Activated naive CD8-positive, alpha-beta T cell treated with anti-CD3 and anti-CD28 coated beads for 36 hours (primary cell): Measurements from ENCODE around the gene FSCN2. TPM values are rescaled to one million over a fixed set of nuclear protein-coding genes. Genes with fewer than 3 reads are reported as not detected.

Experiments used
- DNase-seq: peaks from one replicate; pipeline ENCODE4 v3.0.0; 2021
- H3K27ac Mint-ChIP-seq: one replicate; pipeline ENCODE4 v1.8.0; 2022; ENCODE audit warnings: mild to moderate bottlenecking, moderate library complexity, mixed read lengths
- H3K27me3 Mint-ChIP-seq: one replicate; pipeline ENCODE4 v1.8.0; 2022; ENCODE audit warnings: mild to moderate bottlenecking, mixed read lengths
- H3K36me3 Mint-ChIP-seq: one replicate; pipeline ENCODE4 v1.8.0; 2021; ENCODE audit warnings: mild to moderate bottlenecking, mixed read lengths
- H3K4me1 Mint-ChIP-seq: one replicate; pipeline ENCODE4 v1.8.0; 2021; ENCODE audit warnings: mixed read lengths
- H3K4me3 Mint-ChIP-seq: one replicate; pipeline ENCODE4 v1.8.0; 2022; ENCODE audit warnings: mild to moderate bottlenecking, moderate library complexity, mixed read lengths
- H3K9me3 Mint-ChIP-seq: one replicate; pipeline ENCODE4 v1.8.0; 2022; ENCODE audit warnings: mixed read lengths
- total RNA-seq, 2 experiments: library from RNA; stranded (reverse); gene quantifications; one replicate each; pipeline ENCODE4 v1.2.3, GENCODE V29; 2021

FSCN2 gene
- total RNA-seq, 2 experiments from 2014 or later = 0.29 to 0.36 TPM

- DNase-seq = peak; percentile 82
- H3K4me1 Mint-ChIP-seq = peaks cover 18% of the 10 kb centered on the region
- peak overlapping the region; percentile 90 for H3K27ac Mint-ChIP-seq
- no peaks in the 10 kb centered on the region for H3K9me3 Mint-ChIP-seq
- H3K4me3 Mint-ChIP-seq = peak overlapping the region; percentile 90
- peaks cover 7% of the 10 kb centered on the region for H3K27me3 Mint-ChIP-seq
- H3K36me3 Mint-ChIP-seq = peaks cover 24% of the 10 kb centered on the region
These were observed 13.2 kb upstream of the FSCN2 start for GRCh38 chr17:81514739-81515529.

DNA sequence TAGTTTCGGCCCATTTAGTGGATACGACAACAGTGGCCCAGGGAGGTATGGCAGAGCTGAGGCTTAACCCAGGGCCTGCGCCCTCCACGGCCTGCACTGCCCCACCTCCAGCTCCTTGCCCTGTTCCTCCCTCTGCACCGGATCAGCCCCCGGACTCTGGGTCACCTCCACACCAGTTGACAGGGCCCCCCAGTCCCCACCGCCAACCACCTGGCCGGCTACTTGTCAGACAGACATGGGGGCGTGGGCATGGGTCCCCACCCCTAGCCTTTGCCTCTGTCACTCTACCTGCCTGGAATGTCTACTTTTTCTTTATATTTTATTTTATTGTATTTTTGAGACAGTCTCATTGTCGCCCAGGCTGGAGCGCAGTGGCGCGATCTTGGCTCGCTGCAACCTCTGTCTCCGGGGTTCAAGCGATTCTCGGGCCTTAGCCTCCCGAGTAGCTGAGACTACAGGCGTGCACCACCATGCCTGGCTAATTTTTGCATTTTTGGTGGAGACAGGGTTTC lies 12.6 kb upstream of the FSCN2 start:
- Mint-ChIP-seq H3K36me3 (peaks cover 17% of the 10 kb centered on the region), H3K27me3 (peaks cover 7% of the 10 kb centered on the region), H3K9me3 (no peaks in the 10 kb centered on the region), H3K4me3 (peak overlapping the region; percentile 90), H3K27ac (peak overlapping the region; percentile 90), H3K4me1 (peaks cover 14% of the 10 kb centered on the region)
- DNase-seq = no peak

- peak overlapping the region; percentile 90 for H3K4me3 Mint-ChIP-seq
- H3K27ac Mint-ChIP-seq = peak overlapping the region; percentile 58
- H3K9me3 Mint-ChIP-seq = no peaks in the 10 kb centered on the region
- peaks cover 9% of the 10 kb centered on the region for H3K36me3 Mint-ChIP-seq
- DNase-seq = no peak
- H3K4me1 Mint-ChIP-seq = peaks cover 14% of the 10 kb centered on the region
- H3K27me3 Mint-ChIP-seq = peaks cover 7% of the 10 kb centered on the region
These were observed 11.7 kb upstream of the FSCN2 start for GRCh38 chr17:81516439-81516838.

DNA sequence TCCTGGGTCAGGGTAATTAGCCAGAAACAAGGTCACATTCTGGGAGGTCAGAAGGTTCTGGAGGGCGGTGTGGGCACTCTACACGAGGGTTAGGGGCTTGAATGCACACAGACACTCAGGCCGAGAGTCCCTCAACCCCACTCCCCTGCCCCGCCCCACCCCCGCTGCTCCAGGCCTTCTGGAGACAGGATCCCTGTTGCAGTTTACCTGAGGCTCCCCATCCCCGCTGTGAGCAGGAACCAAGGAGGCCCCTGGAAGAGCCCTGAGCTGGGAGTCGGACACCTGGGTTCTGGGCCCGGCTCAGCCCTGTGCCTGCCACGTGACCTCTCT lies 11.2 kb upstream of the FSCN2 start:
- DNase-seq = no peak
- peak overlapping the region; percentile 58 for H3K27ac Mint-ChIP-seq

DNA sequence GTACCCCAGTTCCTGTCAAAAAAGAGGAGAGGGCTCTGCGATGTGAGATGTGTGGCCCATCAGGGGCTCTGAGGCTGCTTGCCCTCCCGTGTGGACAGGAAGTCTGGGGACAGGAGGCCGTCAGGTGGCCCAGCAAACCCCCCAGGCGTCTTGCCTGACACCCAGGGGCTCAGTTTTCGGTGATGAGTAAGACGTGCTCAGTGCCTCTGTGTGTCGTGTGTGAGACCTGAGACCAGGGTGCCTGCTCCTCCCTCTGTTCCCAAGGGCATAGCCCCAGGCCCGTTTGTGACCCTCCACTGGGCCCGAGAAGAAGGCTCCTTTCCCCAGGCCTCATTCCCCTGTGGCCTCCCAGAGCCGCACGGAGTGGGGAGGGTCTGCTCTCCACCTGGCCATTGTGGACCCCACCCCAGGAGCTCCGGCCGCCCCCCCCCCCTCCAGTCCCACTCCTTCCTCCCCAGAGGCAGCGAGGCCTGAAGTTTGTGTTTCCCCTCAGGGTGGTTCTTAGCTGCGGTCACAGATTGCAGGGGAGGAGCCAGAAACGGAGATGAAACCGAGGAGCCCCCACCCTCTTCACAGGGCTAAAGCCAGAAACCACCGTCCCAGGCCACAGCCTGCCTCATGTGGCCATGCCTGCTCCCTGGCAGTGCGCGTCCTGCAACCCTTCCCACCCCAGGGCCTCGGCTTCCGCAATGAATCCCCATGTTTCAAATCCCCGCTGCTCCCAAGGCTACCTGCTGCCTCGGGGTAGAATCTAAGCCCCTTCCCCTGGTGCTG lies 10.7 kb upstream of the FSCN2 start:
- H3K27ac Mint-ChIP-seq = peak overlapping the region; percentile 79
- H3K9me3 Mint-ChIP-seq = no peaks in the 10 kb centered on the region
- peaks cover 14% of the 10 kb centered on the region for H3K4me1 Mint-ChIP-seq
- H3K4me3 Mint-ChIP-seq = peak overlapping the region; percentile 52
- no peaks in the 10 kb centered on the region for H3K36me3 Mint-ChIP-seq
- no peak for DNase-seq
- no peaks in the 10 kb centered on the region for H3K27me3 Mint-ChIP-seq

More for the DNA sequence above, 11.2 kb upstream of the FSCN2 start:
- peaks cover 3% of the 10 kb centered on the region for H3K36me3 Mint-ChIP-seq
- peaks cover 1% of the 10 kb centered on the region for H3K27me3 Mint-ChIP-seq
- H3K4me1 Mint-ChIP-seq = peaks cover 14% of the 10 kb centered on the region
- no peak overlapping the region for H3K4me3 Mint-ChIP-seq
- H3K9me3 Mint-ChIP-seq = no peaks in the 10 kb centered on the region

DNA sequence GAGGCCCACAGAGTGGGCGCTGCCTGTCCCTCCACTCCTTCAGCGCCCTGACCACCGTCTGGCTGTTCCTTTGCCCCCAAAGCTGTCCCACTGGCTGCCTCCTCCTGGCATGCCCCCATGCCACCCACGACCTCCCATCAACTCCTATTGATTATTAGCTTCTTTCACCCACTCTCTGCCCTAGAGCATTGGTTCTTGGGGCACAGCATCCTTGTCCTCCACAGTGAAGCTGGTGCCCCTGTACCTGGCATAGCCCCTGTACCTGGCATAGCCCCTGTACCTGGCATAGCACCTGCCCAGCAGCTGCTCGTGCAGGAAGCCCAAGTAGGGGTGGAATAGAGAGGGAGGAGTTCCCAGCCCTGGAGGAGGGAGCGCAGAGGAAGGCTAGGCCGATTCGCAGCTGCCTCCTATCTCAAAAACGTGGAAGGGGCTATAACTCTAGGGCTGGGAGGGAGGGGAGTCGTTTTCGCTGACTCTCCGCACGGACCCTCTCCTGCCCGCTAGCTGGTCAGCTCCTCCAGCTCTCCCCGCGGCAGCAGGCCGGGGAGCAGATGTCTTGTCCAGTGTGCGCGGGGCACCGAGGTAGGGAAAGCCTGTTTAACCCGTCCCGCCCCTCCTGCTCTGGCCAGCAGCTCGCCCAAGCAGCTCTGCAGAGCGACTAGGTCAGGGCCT lies 9.9 kb upstream of the FSCN2 start:
- Mint-ChIP-seq H3K27ac (peak overlapping the region; percentile 79), H3K4me1 (peaks cover 14% of the 10 kb centered on the region), H3K9me3 (no peaks in the 10 kb centered on the region), H3K27me3 (no peaks in the 10 kb centered on the region), H3K36me3 (no peaks in the 10 kb centered on the region), H3K4me3 (peak overlapping the region; percentile 52)
- no peak for DNase-seq

DNA sequence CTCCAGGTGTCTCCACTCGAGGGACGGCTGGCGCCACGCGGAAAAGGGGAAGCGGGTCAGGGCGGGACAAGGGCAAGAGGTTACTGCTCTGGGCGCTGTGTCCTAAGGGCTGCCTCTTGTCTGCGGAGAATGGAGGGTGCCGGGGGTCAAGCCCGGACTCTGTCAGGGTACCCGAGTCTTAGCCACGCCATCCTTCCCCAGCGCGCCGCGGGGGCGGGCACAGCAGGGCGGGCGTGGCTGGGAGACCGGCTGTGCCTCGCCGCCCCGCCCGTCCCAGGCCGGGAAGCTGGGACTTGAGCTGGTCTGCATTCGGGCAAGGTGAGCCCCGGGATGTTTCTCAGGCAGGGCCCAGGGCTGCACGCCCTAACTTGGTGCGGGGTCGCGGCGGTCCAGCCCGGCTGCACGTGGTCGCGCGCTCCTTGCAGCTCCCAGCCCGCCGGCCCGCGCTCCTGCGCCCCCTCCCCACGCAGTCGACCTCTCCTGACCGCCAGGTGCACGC lies 9.3 kb upstream of the FSCN2 start:
- Mint-ChIP-seq H3K9me3 (no peaks in the 10 kb centered on the region), H3K4me1 (peaks cover 14% of the 10 kb centered on the region), H3K27ac (no peak overlapping the region), H3K4me3 (peak overlapping the region; percentile 2), H3K27me3 (no peaks in the 10 kb centered on the region), H3K36me3 (no peaks in the 10 kb centered on the region)
- peak; percentile 50 for DNase-seq

DNA sequence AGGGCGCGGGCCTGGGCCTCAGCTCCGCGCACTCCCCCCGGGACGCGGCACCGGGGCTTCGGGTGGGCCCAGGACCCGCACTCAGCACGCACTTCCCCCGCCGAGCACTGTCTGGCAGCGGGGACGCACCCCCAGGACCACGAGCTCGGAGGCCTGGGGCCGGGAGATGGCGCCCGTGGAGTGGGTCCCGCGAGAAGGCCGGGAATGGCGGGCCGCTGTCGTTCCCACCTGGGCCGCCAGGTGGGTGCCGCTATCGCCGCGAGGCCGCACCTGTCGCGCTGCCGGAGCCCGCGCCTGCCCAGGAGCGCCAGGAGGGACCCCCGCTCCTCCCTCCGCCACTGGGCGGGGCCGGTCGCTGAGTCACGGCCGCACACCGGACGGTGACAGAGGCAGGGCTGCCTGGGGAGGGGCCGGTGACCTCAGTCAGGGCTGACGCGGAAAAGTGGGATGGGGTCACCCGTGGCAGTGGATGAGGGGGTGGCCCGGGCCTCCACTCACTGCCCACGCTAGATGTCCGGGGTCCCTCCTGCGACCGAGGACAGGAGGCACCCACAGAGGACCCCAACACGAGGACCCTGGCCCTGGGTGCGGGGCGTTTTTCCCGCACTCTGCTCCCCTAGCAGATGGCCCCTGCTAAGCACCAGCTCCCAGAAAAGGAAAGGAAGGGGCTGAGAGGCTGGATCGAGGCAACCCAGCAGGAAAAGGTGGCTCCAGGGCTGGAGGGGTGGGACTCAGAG lies 8.7 kb upstream of the FSCN2 start:
- no peak overlapping the region for H3K27ac Mint-ChIP-seq
- no peaks in the 10 kb centered on the region for H3K9me3 Mint-ChIP-seq
- no peaks in the 10 kb centered on the region for H3K36me3 Mint-ChIP-seq
- peak overlapping the region; percentile 59 for H3K4me3 Mint-ChIP-seq
- peak; percentile 79 for DNase-seq
- no peaks in the 10 kb centered on the region for H3K27me3 Mint-ChIP-seq
- H3K4me1 Mint-ChIP-seq = peaks cover 14% of the 10 kb centered on the region

- Mint-ChIP-seq H3K27ac (peak overlapping the region; percentile 4), H3K36me3 (no peaks in the 10 kb centered on the region), H3K4me1 (peaks cover 14% of the 10 kb centered on the region), H3K9me3 (no peaks in the 10 kb centered on the region), H3K4me3 (peak overlapping the region; percentile 59), H3K27me3 (no peaks in the 10 kb centered on the region)
- DNase-seq = no peak
These were observed 7.9 kb upstream of the FSCN2 start for GRCh38 chr17:81520021-81520901.

DNA sequence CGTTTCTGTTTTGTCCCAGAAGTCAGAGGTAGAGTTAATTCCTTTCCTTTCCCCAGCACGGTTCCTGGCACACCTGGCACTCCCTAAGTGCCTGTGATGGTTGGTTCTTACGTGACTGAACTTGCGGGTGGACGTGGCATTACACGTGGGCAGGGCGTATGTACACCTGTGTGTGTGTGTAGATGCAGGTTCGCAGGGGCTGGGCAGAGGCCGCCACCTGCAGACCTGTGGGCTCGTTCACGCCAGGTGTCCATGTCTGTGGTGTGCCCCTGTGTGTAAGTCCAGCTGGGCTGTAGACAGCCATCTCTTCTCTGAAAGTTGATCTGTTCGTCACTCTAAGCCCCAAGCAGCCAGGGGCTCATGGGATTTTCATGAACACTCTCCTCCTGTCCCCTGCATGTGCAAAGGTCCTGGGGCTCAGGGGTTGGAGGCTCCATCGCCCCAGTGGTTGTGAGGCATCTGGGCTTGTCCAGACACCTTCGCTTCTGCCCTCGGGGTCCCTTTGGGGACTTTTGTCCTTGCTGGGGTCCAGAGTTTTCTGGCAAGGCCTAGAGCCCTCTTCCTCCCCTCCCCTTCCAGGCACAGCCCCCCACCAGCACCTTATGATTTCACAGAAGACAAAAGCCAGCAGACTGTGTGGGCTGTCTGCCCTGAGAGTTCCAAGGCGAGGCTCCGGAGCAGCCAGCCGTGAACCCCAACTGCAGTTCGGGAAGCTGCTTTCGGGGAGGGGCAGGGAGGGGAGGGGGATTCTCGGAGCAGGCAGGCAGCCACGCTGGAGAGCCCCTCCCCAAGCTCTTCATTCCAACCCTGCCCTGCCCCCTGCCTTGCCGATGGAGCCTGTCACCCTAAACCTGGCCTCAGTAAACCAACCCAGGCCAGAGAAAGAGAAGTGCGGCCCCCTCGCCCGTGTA lies 5.4 kb upstream of the FSCN2 start:
- no peak overlapping the region for H3K4me3 Mint-ChIP-seq
- no peak for DNase-seq
- peaks cover 5% of the 10 kb centered on the region for H3K4me1 Mint-ChIP-seq
- H3K36me3 Mint-ChIP-seq = no peaks in the 10 kb centered on the region
- no peak overlapping the region for H3K27ac Mint-ChIP-seq
- H3K27me3 Mint-ChIP-seq = peaks cover 5% of the 10 kb centered on the region
- no peaks in the 10 kb centered on the region for H3K9me3 Mint-ChIP-seq

- Mint-ChIP-seq H3K27me3 (peaks cover 5% of the 10 kb centered on the region), H3K36me3 (no peaks in the 10 kb centered on the region), H3K9me3 (no peaks in the 10 kb centered on the region), H3K4me1 (no peaks in the 10 kb centered on the region), H3K27ac (no peak overlapping the region), H3K4me3 (no peak overlapping the region)
- DNase-seq = no peak
These were observed 4.7 kb upstream of the FSCN2 start for GRCh38 chr17:81523402-81524038.

DNA sequence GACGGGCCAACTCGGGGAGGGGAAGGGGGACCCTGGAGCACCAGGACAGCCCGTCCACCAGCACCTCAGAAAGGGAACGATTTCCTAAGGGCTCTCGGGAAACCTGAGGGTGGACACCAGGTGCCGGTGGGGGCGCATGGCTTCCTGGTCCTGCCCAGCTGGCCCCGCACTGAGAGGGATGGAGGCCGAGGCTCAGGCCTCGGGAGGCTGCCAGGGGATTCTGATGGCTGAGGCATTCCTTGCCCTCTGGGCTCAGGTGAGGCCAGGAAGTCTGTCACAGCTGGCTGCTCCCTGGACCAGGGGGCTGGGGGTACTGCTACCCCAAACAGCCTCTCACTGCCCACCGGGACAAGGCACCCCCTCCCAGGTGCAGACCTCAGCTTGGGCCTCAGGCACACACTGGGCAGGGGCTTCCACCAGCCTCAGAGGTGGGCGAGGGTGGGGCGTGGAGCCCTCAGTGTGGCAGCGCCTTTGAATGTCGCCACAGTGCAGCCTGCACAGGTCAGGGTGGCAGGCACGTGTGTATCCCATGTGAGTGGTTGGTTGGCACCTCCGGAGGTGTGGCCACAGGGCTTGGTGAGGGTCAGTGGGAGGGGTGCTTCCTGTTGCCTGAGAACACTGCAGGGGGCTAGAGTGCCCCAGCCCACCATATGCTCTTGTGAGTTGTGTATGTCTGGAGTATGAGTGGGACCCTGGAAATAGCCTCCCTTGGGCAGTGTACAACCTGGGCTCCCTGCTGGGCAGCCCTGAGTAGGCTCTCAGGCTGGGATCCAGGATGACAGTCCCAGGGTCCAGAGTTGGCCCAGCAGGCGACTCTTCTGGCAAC lies 3.9 kb upstream of the FSCN2 start:
- H3K27me3 Mint-ChIP-seq = peaks cover 5% of the 10 kb centered on the region
- no peaks in the 10 kb centered on the region for H3K36me3 Mint-ChIP-seq
- H3K27ac Mint-ChIP-seq = no peak overlapping the region
- no peak for DNase-seq
- H3K4me1 Mint-ChIP-seq = no peaks in the 10 kb centered on the region
- H3K4me3 Mint-ChIP-seq = no peak overlapping the region
- no peaks in the 10 kb centered on the region for H3K9me3 Mint-ChIP-seq
